Subcutaneous abdominal adipose tissue (tissue), 5 donors: ENCODE results near the gene YDJC.

Experiments
- H3K27ac ChIP-seq: one replicate; pipeline ENCODE4 v1.7.0; 2013; ENCODE audit warnings: low read depth, mild to moderate bottlenecking, inconsistent platforms, low read length, moderate library complexity
- H3K27me3 ChIP-seq, 5 donors: one replicate each; pipeline ENCODE4 v1.7.0; 2013; ENCODE audit warnings: low read length in 5 of 5, inconsistent platforms in 1 of 5; ENCODE audit not compliant: control insufficient read depth in 5 of 5, insufficient read depth in 4 of 5
- H3K36me3 ChIP-seq, 5 donors: one replicate each; pipeline ENCODE4 v1.7.0; 2013; ENCODE audit warnings: low read length in 5 of 5; ENCODE audit not compliant: control insufficient read depth in 5 of 5, insufficient read depth in 5 of 5
- H3K4me1 ChIP-seq, 5 donors: one replicate each; pipeline ENCODE4 v1.7.0; 2013; ENCODE audit warnings: low read length in 5 of 5, mild to moderate bottlenecking in 3 of 5, moderate library complexity in 1 of 5; ENCODE audit not compliant: control insufficient read depth in 5 of 5, insufficient read depth in 5 of 5
- H3K4me3 ChIP-seq, 5 donors: one replicate each; pipeline ENCODE4 v1.7.0; 2013; ENCODE audit warnings: low read length in 5 of 5, low read depth in 1 of 5
- H3K9ac ChIP-seq, 5 donors: one replicate each; pipeline ENCODE4 v1.7.0; 2013; ENCODE audit warnings: low read length in 5 of 5, mild to moderate bottlenecking in 4 of 5, moderate library complexity in 3 of 5
- H3K9me3 ChIP-seq, 5 donors: one replicate each; pipeline ENCODE4 v1.7.0; 2013; ENCODE audit warnings: low read length in 5 of 5; ENCODE audit not compliant: control insufficient read depth in 5 of 5
- donor health status: healthy.
- donor health status: healthy.
- donor health status: healthy.
- donor health status: healthy.
- donor health status: healthy.

YDJC gene

GRCh38 chr22:21579474-21579851 is 50.4 kb downstream of the YDJC start:
- Histone ChIP-seq H3K9ac (no peak overlapping the region), H3K4me1 (peaks cover 3 to 34% (median 31%) of the 10 kb centered on the region in 5 donors), H3K36me3 (peaks cover 0 to 4% (median 2%) of the 10 kb centered on the region in 5 donors), H3K9me3 (no peaks in the 10 kb centered on the region), H3K4me3 (no peak overlapping the region), H3K27ac (no peak overlapping the region), H3K27me3 (no peaks in the 10 kb centered on the region)
